ENCODE data around the gene PALS2.

The PALS2 gene, protein sequence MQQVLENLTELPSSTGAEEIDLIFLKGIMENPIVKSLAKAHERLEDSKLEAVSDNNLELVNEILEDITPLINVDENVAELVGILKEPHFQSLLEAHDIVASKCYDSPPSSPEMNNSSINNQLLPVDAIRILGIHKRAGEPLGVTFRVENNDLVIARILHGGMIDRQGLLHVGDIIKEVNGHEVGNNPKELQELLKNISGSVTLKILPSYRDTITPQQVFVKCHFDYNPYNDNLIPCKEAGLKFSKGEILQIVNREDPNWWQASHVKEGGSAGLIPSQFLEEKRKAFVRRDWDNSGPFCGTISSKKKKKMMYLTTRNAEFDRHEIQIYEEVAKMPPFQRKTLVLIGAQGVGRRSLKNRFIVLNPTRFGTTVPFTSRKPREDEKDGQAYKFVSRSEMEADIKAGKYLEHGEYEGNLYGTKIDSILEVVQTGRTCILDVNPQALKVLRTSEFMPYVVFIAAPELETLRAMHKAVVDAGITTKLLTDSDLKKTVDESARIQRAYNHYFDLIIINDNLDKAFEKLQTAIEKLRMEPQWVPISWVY

GRCh38 chr7:24572997-24573553 lies at the start of gene PALS2:
Gene PALS2, plus strand, starts transcription at chr7:24573452. Its CDS starts 50,216 bp downstream, at chr7:24623668.
- DNase-seq: no peak

- DNase-seq: no peak
Observed at GRCh38 chr7:24531255-24531654, 42.0 kb upstream of the PALS2 start.

- no peak for DNase-seq
Observed at GRCh38 chr7:24536682-24537081, 36.6 kb upstream of the PALS2 start.

DNA sequence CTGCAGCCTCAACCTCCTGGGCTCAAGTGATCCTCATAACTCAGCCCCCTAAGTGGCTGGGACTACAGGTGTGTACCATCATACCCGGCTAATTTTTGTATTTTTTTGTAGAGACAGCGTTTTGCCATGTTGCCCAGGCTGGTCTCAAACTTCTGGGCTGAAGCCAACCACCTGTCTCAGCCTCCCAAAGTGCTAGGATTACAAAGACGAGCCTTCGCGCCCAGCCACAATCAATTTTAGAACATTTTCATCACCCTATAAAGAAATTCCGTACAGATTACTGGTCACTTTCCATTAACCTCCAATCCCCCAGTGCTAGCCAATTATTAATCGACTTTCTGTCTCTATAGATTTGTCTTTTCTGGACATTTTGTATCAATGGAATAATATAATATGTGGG lies 32.3 kb upstream of the PALS2 start:
- DNase-seq: no peak

GRCh38 chr7:24545215-24545614 lies 28.0 kb upstream of the PALS2 start:
- no peak for DNase-seq

DNA sequence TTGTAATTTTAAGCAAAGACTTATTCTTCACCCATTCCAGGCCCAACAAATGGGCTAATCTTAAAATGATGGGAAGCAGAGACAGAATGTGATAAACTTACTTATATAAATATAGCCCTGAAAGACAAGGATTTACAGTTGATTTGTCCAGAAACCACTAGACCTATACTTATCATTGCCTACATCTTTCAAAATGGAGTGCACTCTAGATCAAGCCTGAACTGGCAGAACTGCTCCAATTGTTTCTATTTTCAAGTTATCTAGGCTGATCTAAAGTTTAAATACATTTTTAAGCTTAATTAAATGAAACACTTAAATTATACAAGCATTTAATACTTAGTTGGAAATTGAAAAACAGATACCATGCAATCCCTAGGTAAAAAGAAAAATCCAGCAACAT lies 24.9 kb upstream of the PALS2 start:
- DNase-seq: no peak

GRCh38 chr7:24549991-24550390 lies 23.3 kb upstream of the PALS2 start:
- DNase-seq: no peak

- DNase-seq: no peak
Observed at GRCh38 chr7:24555184-24555583, 18.1 kb upstream of the PALS2 start.

GRCh38 chr7:24555719-24556118 lies 17.5 kb upstream of the PALS2 start:
- DNase-seq: no peak

- no peak for DNase-seq
Observed at GRCh38 chr7:24560772-24561171, 12.5 kb upstream of the PALS2 start.

- DNase-seq: no peak
Observed at GRCh38 chr7:24566274-24566673, 7.0 kb upstream of the PALS2 start.

- no peak for DNase-seq
Observed at GRCh38 chr7:24570983-24571382, 2.3 kb upstream of the PALS2 start.

- no peak for DNase-seq
Observed at GRCh38 chr7:24572016-24572392, 1.2 kb upstream of the PALS2 start.

GRCh38 chr7:24572393-24572996 lies 757 bp upstream of the PALS2 start:
- no peak for DNase-seq

GRCh38 chr7:24573554-24574338 lies 494 bp downstream of the PALS2 start:
- DNase-seq: no peak

- no peak for DNase-seq
Observed at GRCh38 chr7:24574386-24574785, 1.1 kb downstream of the PALS2 start.

DNA sequence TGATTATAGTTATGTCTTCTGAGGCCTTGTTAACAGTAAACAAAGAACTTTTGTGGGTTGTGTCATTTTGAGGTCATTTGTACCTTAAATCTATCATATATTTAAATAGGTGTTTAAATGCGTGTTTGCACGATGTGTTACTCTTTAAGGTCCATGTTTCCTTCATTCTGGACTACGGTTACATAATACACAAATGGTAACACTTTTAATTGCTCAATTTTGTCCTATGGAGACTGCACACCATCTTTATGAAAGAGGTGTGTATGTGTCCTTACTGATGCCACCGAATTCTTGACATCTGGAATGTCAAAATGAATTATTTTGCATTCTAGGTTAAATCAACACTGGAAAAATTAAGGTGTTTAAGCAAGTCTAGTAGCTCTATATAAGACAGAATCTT lies 1.7 kb downstream of the PALS2 start:
- DNase-seq: no peak

- DNase-seq: peak; percentile 21 to 39
Observed at GRCh38 chr7:24576171-24577025, 3.1 kb downstream of the PALS2 start.

GRCh38 chr7:24578052-24578451 lies 4.8 kb downstream of the PALS2 start:
- DNase-seq: no peak

GRCh38 chr7:24580283-24580946 lies 7.2 kb downstream of the PALS2 start:
- DNase-seq: no peak

- DNase-seq: no peak
Observed at GRCh38 chr7:24582166-24582565, 8.9 kb downstream of the PALS2 start.

GRCh38 chr7:24587853-24588252 lies 14.6 kb downstream of the PALS2 start:
- no peak for DNase-seq
